Neural cell (in vitro differentiated cells): Measurements from ENCODE around the gene EVC. TPM values are rescaled to one million over a fixed set of nuclear protein-coding genes. Genes with fewer than 3 reads are reported as not detected.

Experiments used
- H2AFZ ChIP-seq: fragments of 200-600, 300-800 bp; sonication (generic), shearing (Covaris generic); 2 replicates; pipeline ENCODE4 v1.6.0; 2014; ENCODE audit warnings: low read depth, mild to moderate bottlenecking, antibody characterized with exemption, low read length, moderate library complexity
- H3F3A ChIP-seq: fragments of 200-600 bp; shearing (Covaris generic); 2 replicates; pipeline ENCODE4 v1.6.1; 2016; ENCODE audit warnings: mild to moderate bottlenecking, moderate library complexity, mixed read lengths, antibody characterized with exemption, low read length; ENCODE audit not compliant: insufficient read depth, poor library complexity, severe bottlenecking
- H3K27ac ChIP-seq: fragments of 200-600, 300-800 bp; sonication (generic), shearing (Covaris generic); 2 replicates; pipeline ENCODE4 v1.5.1; 2014; ENCODE audit warnings: mild to moderate bottlenecking, low read length, moderate library complexity
- H3K27me3 ChIP-seq: fragments of 300-800, 200-600 bp; sonication (generic), shearing (Covaris generic); 2 replicates; pipeline ENCODE4 v1.6.0; 2014; ENCODE audit warnings: mild to moderate bottlenecking, low read depth, low read length, moderate library complexity; ENCODE audit not compliant: insufficient read depth
- H3K36me3 ChIP-seq: fragments of 300-800, 200-600 bp; sonication (generic), shearing (Covaris generic); 2 replicates; pipeline ENCODE4 v1.5.1; 2014; ENCODE audit warnings: mild to moderate bottlenecking, antibody characterized with exemption, low read length, moderate library complexity; ENCODE audit not compliant: insufficient read depth
- H3K4me2 ChIP-seq: fragments of 300-800, 200-600 bp; sonication (generic), shearing (Covaris generic); 2 replicates; pipeline ENCODE4 v1.6.0; 2014; ENCODE audit warnings: mild to moderate bottlenecking, low read length
- H3K4me3 ChIP-seq: fragments of 300-800, 200-600 bp; sonication (generic), shearing (Covaris generic); 2 replicates; pipeline ENCODE4 v1.5.1; 2014; ENCODE audit warnings: mild to moderate bottlenecking, low read length, moderate library complexity
- H3K79me2 ChIP-seq: fragments of 200-600 bp; shearing (Covaris generic); replicated peaks from 2 replicates; pipeline ENCODE4 v1.6.0; 2014; ENCODE audit warnings: mild to moderate bottlenecking, low read length, moderate library complexity; ENCODE audit not compliant: insufficient read depth
- H3K9ac ChIP-seq: fragments of 300-800, 200-600 bp; sonication (generic), shearing (Covaris generic); 2 replicates; pipeline ENCODE4 v1.6.1; 2016; ENCODE audit warnings: mild to moderate bottlenecking, low read length, mixed read lengths
- H3K9me2 ChIP-seq: fragments of 200-600 bp; shearing (Covaris generic); 2 replicates; pipeline ENCODE4 v1.6.1; 2016; ENCODE audit warnings: mild to moderate bottlenecking, low read length, mixed read lengths; ENCODE audit not compliant: insufficient read depth
- H3K9me3 ChIP-seq: fragments of 200-600, 300-800 bp; sonication (generic), shearing (Covaris generic); 2 replicates; pipeline ENCODE4 v1.6.1; 2016; ENCODE audit warnings: mild to moderate bottlenecking, mixed run types, low read length, moderate library complexity, mixed read lengths
- H4K20me1 ChIP-seq: fragments of 200-600 bp; shearing (Covaris generic); 2 replicates; pipeline ENCODE4 v1.6.1; 2016; ENCODE audit warnings: mild to moderate bottlenecking, mixed run types; ENCODE audit not compliant: insufficient read depth
- EP300 ChIP-seq: fragments of 450-650 bp; conservative IDR thresholded peaks from 2 replicates; pipeline ENCODE4 v1.6.1; 2014; ENCODE audit warnings: antibody characterized with exemption, mild to moderate bottlenecking, moderate library complexity; ENCODE audit not compliant: poor library complexity, severe bottlenecking
- EZH2 ChIP-seq: fragments of 200-600, 300-800 bp; shearing (Covaris generic), sonication (generic); IDR thresholded peaks from 2 replicates; pipeline ENCODE4 v1.6.1; 2014; ENCODE audit warnings: antibody characterized with exemption, low read length, borderline replicate concordance, mild to moderate bottlenecking; ENCODE audit not compliant: insufficient read depth, poor library complexity, severe bottlenecking
- MXI1 ChIP-seq: fragments of 450-650 bp; conservative IDR thresholded peaks from 2 replicates; pipeline ENCODE4 v1.6.1; 2014; ENCODE audit warnings: antibody characterized with exemption, mild to moderate bottlenecking; ENCODE audit not compliant: poor library complexity, severe bottlenecking
- POLR2AphosphoS5 ChIP-seq: IDR thresholded peaks from 2 replicates; pipeline ENCODE4 v1.6.1; 2012
- RAD21 ChIP-seq: fragments of 450-650 bp; conservative IDR thresholded peaks from 2 replicates; pipeline ENCODE4 v1.6.1; 2014; ENCODE audit warnings: antibody characterized with exemption, mild to moderate bottlenecking, moderate library complexity
- SMC3 ChIP-seq: fragments of 450-650 bp; conservative IDR thresholded peaks from 2 replicates; pipeline ENCODE4 v1.6.1; 2014; ENCODE audit warnings: antibody characterized with exemption, mild to moderate bottlenecking, moderate library complexity; ENCODE audit not compliant: poor library complexity
- TAF1 ChIP-seq: IDR thresholded peaks from 2 replicates; pipeline ENCODE4 v1.6.1; 2012; ENCODE audit warnings: low read depth
- polyA plus RNA-seq: library from polyadenylated mRNA; depleted of rRNA; stranded (reverse); fragments of >200 nt; gene quantifications from 2 replicates; pipeline ENCODE4 v1.2.3, GENCODE V29; 2014
- TF ChIP-seq, protein P1 (sequence below): IDR thresholded peaks from 2 replicates; pipeline ENCODE4 v1.6.1; 2012; ENCODE audit warnings: borderline replicate concordance
- TF ChIP-seq, protein P2 (sequence below): fragments of 450-650 bp; IDR thresholded peaks from 2 replicates; pipeline ENCODE4 v1.5.1; 2014; ENCODE audit warnings: antibody characterized with exemption, mild to moderate bottlenecking, moderate library complexity; ENCODE audit not compliant: poor library complexity, severe bottlenecking

The EVC gene
- polyA plus RNA-seq, 1 donor from 2014 or later = 0.48 TPM

DNA sequence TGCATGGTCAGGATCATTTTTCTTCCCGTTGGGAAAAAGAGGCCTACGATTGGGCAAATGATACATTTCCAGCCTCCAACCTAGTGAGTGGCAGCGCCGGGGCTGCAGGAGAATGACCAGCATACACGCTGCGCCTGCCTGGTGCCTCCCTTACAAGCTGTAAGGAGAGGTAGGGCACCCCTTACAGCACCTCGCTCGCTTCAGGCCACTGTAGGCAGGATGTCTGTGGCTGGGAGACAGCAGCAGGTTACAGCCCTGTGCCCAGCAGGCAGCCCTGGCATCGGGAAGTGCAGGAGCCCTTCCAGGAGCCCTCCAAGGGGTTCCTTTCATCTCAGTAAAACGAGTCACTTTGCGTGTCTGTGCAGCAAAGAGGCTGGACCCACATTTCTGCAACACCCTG, 88.4 kb downstream of the EVC start:
- TF ChIP-seq, protein P1, sequence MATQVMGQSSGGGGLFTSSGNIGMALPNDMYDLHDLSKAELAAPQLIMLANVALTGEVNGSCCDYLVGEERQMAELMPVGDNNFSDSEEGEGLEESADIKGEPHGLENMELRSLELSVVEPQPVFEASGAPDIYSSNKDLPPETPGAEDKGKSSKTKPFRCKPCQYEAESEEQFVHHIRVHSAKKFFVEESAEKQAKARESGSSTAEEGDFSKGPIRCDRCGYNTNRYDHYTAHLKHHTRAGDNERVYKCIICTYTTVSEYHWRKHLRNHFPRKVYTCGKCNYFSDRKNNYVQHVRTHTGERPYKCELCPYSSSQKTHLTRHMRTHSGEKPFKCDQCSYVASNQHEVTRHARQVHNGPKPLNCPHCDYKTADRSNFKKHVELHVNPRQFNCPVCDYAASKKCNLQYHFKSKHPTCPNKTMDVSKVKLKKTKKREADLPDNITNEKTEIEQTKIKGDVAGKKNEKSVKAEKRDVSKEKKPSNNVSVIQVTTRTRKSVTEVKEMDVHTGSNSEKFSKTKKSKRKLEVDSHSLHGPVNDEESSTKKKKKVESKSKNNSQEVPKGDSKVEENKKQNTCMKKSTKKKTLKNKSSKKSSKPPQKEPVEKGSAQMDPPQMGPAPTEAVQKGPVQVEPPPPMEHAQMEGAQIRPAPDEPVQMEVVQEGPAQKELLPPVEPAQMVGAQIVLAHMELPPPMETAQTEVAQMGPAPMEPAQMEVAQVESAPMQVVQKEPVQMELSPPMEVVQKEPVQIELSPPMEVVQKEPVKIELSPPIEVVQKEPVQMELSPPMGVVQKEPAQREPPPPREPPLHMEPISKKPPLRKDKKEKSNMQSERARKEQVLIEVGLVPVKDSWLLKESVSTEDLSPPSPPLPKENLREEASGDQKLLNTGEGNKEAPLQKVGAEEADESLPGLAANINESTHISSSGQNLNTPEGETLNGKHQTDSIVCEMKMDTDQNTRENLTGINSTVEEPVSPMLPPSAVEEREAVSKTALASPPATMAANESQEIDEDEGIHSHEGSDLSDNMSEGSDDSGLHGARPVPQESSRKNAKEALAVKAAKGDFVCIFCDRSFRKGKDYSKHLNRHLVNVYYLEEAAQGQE = peak; percentile 25
- TF ChIP-seq POLR2AphosphoS5 (no peak), MXI1 (no peak)
- no peak overlapping the region for H3K4me3 ChIP-seq
- no peaks in the 10 kb centered on the region for H3K9me2 ChIP-seq
- H3K27ac ChIP-seq = no peak overlapping the region
- no peak overlapping the region for H3K4me2 ChIP-seq
- H3K9ac ChIP-seq = no peak overlapping the region
- H2AFZ ChIP-seq = no peak overlapping the region
- H3K9me3 ChIP-seq = no peaks in the 10 kb centered on the region
- no peaks in the 10 kb centered on the region for H3F3A ChIP-seq
- H4K20me1 ChIP-seq = no peaks in the 10 kb centered on the region
- no peaks in the 10 kb centered on the region for H3K36me3 ChIP-seq
- no peaks in the 10 kb centered on the region for H3K27me3 ChIP-seq
- no peaks in the 10 kb centered on the region for H3K79me2 ChIP-seq

DNA sequence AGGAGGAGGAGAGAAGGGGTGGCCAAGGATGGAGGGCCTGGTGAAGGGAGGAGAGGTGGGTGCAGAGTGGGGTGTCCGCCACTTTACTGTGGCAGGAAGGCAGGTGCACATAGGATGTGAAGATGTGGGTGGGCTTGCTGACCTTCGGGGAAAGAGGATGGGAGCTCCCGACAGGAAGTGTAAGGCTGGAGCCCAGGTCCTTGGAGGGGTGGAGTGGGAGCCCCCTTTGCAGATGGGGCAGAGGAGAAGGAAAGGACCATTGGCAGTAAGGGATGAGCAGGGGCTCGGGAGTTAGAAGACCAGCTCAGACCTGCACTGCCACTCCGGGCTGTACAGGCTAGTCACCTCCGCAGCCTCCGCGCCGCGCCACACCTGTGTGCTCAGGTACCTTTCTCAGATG, 89.5 kb downstream of the EVC start:
- Histone ChIP-seq H3K4me3 (no peak overlapping the region), H3K4me2 (no peak overlapping the region), H3K9me3 (no peaks in the 10 kb centered on the region), H3K9ac (no peak overlapping the region), H2AFZ (no peak overlapping the region), H3F3A (no peaks in the 10 kb centered on the region), H3K27me3 (no peaks in the 10 kb centered on the region), H3K79me2 (no peaks in the 10 kb centered on the region), H4K20me1 (no peaks in the 10 kb centered on the region), H3K36me3 (no peaks in the 10 kb centered on the region), H3K27ac (no peak overlapping the region), H3K9me2 (no peaks in the 10 kb centered on the region)
- TF ChIP-seq TAF1 (no peak), MXI1 (no peak), EP300 (no peak), RAD21 (no peak), EZH2 (no peak), SMC3 (no peak), POLR2AphosphoS5 (no peak)
- TF ChIP-seq, protein P2, sequence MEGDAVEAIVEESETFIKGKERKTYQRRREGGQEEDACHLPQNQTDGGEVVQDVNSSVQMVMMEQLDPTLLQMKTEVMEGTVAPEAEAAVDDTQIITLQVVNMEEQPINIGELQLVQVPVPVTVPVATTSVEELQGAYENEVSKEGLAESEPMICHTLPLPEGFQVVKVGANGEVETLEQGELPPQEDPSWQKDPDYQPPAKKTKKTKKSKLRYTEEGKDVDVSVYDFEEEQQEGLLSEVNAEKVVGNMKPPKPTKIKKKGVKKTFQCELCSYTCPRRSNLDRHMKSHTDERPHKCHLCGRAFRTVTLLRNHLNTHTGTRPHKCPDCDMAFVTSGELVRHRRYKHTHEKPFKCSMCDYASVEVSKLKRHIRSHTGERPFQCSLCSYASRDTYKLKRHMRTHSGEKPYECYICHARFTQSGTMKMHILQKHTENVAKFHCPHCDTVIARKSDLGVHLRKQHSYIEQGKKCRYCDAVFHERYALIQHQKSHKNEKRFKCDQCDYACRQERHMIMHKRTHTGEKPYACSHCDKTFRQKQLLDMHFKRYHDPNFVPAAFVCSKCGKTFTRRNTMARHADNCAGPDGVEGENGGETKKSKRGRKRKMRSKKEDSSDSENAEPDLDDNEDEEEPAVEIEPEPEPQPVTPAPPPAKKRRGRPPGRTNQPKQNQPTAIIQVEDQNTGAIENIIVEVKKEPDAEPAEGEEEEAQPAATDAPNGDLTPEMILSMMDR = no peak
- TF ChIP-seq, protein P1 = no peak
